Measurements from ENCODE around the gene CUBN.

The CUBN gene

GRCh38 chr10:16822027-16822426 lies 307.6 kb downstream of the CUBN start:
- no peak overlapping the region for H3K27ac ChIP-seq (replicated peaks)
- no peak for DNase-seq (ENCODE audit: low read depth in 1 of 2, low spot score in 1 of 2)
- TF ChIP-seq SPI1 (IDR thresholded peaks at IDR 0.05; ENCODE audit: borderline replicate concordance, low read depth): no peak
- no peak for TF ChIP-seq GABPA (IDR thresholded peaks at IDR 0.05; ENCODE audit: low read depth)
- no peak for TF ChIP-seq POLR2AphosphoS5 (IDR thresholded peaks at IDR 0.05; ENCODE audit: low read depth)
- TF ChIP-seq CTCF (IDR thresholded peaks at IDR 0.05; ENCODE audit: insufficient read depth, low read length): no peak
- H3K27me3 ChIP-seq (ENCODE audit: insufficient read depth, poor library complexity, severe bottlenecking): no peaks in the 10 kb centered on the region
- no peak overlapping the region for H3K4me3 ChIP-seq (replicated peaks; ENCODE audit: insufficient read depth, low read length)

DNA sequence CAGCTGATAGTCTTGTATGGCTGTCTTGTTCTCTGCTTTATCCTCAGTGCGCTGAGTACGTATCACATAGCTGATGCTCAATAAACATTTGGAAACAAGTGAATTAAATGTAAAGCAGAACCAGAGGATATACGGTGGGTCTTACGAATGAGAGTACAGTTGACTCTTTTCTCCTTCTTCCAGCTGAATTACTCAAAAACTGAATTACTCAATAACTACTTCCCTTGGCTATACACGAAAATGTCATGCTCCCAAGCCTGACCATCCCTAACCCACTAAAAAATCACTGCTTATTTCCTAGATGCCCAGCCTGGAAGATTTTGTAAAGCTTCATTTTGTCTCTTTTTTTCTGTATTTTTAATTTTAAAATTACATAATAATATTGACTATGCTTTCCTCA lies 309.2 kb downstream of the CUBN start:
- DNase-seq (ENCODE audit: low read depth in 1 of 2, low spot score in 1 of 2): peak in 1 of 2 experiments; percentile 33
- Histone ChIP-seq H3K4me3 (replicated peaks; ENCODE audit: insufficient read depth, low read length) (no peak overlapping the region), H3K27ac (replicated peaks) (no peak overlapping the region), H3K27me3 (ENCODE audit: insufficient read depth, poor library complexity, severe bottlenecking) (no peaks in the 10 kb centered on the region)
- TF ChIP-seq CTCF (IDR thresholded peaks at IDR 0.05; ENCODE audit: insufficient read depth, low read length) (no peak), GABPA (IDR thresholded peaks at IDR 0.05; ENCODE audit: low read depth) (no peak), SPI1 (IDR thresholded peaks at IDR 0.05; ENCODE audit: borderline replicate concordance, low read depth) (no peak), REST (IDR thresholded peaks at IDR 0.05; ENCODE audit: insufficient replicate concordance, low read depth) (no peak), POLR2AphosphoS5 (IDR thresholded peaks at IDR 0.05; ENCODE audit: low read depth) (no peak)

GRCh38 chr10:16820018-16820417 lies 309.6 kb downstream of the CUBN start:
- no peak for DNase-seq (ENCODE audit: low read depth in 1 of 2, low spot score in 1 of 2)
- H3K27me3 ChIP-seq (ENCODE audit: insufficient read depth, poor library complexity, severe bottlenecking): no peaks in the 10 kb centered on the region
- TF ChIP-seq GABPA (IDR thresholded peaks at IDR 0.05; ENCODE audit: low read depth) (no peak), CTCF (IDR thresholded peaks at IDR 0.05; ENCODE audit: insufficient read depth, low read length) (no peak), REST (IDR thresholded peaks at IDR 0.05; ENCODE audit: insufficient replicate concordance, low read depth) (peak; percentile 66), SPI1 (IDR thresholded peaks at IDR 0.05; ENCODE audit: borderline replicate concordance, low read depth) (no peak)

DNA sequence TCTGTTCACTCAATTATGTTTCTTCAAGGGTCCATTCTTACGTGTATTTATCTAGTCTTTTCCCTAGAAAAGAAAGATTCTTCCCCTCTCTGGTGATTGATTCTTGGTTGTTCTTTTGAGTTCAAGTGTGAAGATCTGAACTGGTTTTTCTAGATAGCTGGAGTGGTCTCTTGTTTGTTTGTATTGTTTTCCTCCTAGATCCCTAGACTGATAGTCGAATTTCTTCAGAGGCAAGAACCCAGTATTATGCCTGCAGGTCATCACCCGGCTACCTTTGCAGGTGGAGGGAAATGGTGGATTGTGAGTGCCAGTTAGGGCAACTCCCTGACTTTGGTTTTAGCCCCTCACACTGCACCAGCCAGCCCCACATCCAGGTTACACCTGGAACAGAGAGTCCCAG lies 310.2 kb downstream of the CUBN start:
- DNase-seq (ENCODE audit: low read depth in 1 of 2, low spot score in 1 of 2): no peak
- Histone ChIP-seq H3K27ac (replicated peaks) (no peak overlapping the region), H3K4me3 (replicated peaks; ENCODE audit: insufficient read depth, low read length) (no peak overlapping the region), H3K27me3 (ENCODE audit: insufficient read depth, poor library complexity, severe bottlenecking) (no peaks in the 10 kb centered on the region)
- TF ChIP-seq CTCF (IDR thresholded peaks at IDR 0.05; ENCODE audit: insufficient read depth, low read length) (no peak), REST (IDR thresholded peaks at IDR 0.05; ENCODE audit: insufficient replicate concordance, low read depth) (no peak), POLR2AphosphoS5 (IDR thresholded peaks at IDR 0.05; ENCODE audit: low read depth) (no peak), GABPA (IDR thresholded peaks at IDR 0.05; ENCODE audit: low read depth) (no peak), SPI1 (IDR thresholded peaks at IDR 0.05; ENCODE audit: borderline replicate concordance, low read depth) (no peak)

More at GRCh38 chr10:16820018-16820417, 309.6 kb downstream of the CUBN start:
- H3K27ac ChIP-seq (replicated peaks): no peak overlapping the region
- H3K4me3 ChIP-seq (replicated peaks; ENCODE audit: insufficient read depth, low read length): no peak overlapping the region
